ENCODE measurements around the gene NEU4. TPM values are rescaled to one million over a fixed set of nuclear protein-coding genes. Genes with fewer than 3 reads are reported as not detected.

The NEU4 gene
- total RNA-seq, 4 donors from 2014 or later = 3.0 to 119 (median 19.4) TPM

DNA sequence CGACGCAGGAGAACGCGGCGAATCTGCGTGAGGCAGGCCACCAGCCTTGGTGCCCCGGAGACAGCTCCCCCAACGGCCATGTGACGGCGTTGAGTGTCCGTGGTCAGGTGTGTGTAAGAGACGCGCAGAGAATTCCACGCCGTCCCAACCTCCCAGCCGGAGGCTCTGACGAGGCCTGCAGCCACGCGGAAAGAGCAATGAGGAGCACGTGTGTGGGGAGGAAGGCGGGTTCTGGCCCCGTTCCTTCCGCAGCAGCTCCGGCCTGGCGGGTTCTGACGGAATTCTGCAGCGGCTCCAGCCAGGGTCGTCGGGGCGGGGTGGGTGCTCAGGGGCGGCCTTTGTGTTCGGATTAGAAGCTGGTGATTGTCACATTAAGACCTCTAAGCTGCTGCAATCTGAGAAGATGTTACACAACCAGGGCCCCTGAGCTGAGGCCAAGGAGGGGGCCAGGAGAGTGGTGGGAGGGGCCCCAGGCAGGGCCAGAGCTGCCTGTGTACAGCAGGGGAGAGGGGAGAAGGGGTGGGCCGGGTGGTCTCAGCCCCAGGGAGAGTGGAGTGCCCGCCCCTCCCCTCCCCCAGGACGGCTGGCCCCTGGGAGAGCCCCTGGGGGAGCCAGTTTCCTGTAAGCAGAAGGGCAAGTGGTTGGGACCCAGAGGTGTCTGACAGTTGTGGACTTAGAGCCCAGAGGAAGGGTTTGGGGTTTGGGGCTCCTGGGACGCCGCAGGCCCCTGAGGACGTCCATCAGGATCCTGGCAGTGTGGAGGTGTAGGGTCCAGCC is 37.5 kb upstream of the NEU4 start:
- intact Hi-C loops (cut with DNase I; ENCODE audit: low total_unique reads) (no loop called here), in situ Hi-C loops (cut with MboI; ENCODE audit: low sequenced_read_pairs in 4 of 4) (no loop called here)
- no peak for TF ChIP-seq POLR2A (IDR thresholded peaks at IDR 0.05)
- Histone ChIP-seq H3K27me3 (peaks cover 10 to 12% (median 11%) of the 10 kb centered on the region in 3 donors), H3K36me3 (no peaks in the 10 kb centered on the region), H3K4me1 (peaks cover 0 to 10% of the 10 kb centered on the region in 2 donors), H3K27ac (no peak overlapping the region), H3K9me3 (no peaks in the 10 kb centered on the region), H3K4me3 (no peak overlapping the region)
- DNase-seq = peak in 1 of 2 donors; percentile 19
- peak; percentile 35 to 51 for ATAC-seq

DNA sequence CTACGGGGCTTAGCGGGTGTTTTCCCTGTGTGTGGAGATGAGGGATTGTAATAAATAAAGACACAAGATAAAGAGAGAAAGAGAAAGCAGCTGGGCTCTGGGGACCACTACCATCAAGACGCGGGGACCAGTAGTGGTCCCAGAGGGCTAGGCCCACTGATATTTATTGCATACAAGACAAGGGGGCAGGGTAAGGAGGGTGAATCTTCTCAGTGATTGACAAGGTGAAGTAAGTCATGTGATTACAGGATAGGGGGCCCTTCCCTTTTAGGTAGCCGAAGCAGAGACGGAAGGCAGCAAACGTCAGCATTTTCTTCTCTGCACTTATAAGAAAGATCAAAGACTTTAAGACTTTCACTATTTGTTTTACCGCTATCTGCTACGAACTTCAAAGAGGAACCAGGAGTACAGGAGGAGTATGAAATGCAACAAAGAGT is 36.9 kb upstream of the NEU4 start:
- Histone ChIP-seq H3K4me3 (no peak overlapping the region), H3K9me3 (no peaks in the 10 kb centered on the region), H3K36me3 (no peaks in the 10 kb centered on the region), H3K27me3 (peaks cover 10 to 12% (median 11%) of the 10 kb centered on the region in 3 donors), H3K27ac (no peak overlapping the region), H3K4me1 (peaks cover 0 to 10% of the 10 kb centered on the region in 2 donors)
- TF ChIP-seq, protein P1, sequence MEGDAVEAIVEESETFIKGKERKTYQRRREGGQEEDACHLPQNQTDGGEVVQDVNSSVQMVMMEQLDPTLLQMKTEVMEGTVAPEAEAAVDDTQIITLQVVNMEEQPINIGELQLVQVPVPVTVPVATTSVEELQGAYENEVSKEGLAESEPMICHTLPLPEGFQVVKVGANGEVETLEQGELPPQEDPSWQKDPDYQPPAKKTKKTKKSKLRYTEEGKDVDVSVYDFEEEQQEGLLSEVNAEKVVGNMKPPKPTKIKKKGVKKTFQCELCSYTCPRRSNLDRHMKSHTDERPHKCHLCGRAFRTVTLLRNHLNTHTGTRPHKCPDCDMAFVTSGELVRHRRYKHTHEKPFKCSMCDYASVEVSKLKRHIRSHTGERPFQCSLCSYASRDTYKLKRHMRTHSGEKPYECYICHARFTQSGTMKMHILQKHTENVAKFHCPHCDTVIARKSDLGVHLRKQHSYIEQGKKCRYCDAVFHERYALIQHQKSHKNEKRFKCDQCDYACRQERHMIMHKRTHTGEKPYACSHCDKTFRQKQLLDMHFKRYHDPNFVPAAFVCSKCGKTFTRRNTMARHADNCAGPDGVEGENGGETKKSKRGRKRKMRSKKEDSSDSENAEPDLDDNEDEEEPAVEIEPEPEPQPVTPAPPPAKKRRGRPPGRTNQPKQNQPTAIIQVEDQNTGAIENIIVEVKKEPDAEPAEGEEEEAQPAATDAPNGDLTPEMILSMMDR (IDR thresholded peaks at IDR 0.05 in 4 of 5, conservative IDR thresholded peaks at IDR 0.05 in 1 of 5) = no peak
- no peak for TF ChIP-seq POLR2A (IDR thresholded peaks at IDR 0.05)
- intact Hi-C loops (cut with DNase I; ENCODE audit: low total_unique reads) = no loop called here
- in situ Hi-C loops (cut with MboI; ENCODE audit: low sequenced_read_pairs in 4 of 4) = no loop called here
- ATAC-seq (no peak), DNase-seq (no peak)

DNA sequence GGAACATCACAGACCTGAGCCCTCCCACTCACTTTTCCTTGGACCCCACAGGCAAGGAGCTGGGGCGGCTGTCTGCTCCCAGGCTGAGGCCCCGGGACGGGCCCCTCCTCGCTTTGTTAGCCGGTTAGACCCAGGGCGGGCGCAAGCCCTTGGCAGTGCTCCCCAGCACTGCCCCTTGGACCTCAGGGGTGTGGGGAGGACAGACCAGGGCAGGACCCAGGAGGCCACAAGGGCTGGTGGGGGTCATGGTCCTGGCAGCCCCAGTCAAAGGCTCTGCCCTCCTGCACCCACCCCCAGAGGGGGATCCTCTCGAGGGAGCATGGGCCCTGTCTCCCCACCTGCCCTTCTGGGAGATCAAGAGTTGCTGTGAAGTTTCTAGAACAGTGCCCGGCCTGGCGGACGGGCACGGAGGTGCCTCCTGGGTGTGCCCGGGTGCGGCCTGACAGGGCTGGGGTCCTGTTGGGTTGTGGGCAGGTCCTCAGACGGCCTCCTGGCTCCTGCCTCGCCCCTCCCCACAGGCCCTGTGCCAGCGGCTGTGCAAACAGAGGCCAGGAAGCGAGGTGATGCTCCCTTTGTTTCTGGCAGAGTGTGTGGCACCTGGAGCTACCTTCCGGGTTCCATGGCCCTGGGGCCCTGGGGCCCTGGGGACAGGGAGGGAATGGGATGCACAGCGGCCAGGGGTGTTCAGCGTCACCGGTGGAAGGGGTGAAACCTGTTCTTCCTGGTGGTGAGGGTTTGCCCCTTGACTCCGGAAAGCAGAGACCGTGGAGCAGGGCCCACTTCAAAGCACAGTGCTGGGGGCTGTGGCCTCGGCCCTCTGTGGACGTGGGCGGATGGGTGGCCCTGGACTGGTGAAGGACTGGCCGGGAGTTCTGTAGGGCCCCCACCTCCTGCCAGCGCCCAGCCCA is 35.2 kb upstream of the NEU4 start:
- H3K4me3 ChIP-seq = no peak overlapping the region

DNA sequence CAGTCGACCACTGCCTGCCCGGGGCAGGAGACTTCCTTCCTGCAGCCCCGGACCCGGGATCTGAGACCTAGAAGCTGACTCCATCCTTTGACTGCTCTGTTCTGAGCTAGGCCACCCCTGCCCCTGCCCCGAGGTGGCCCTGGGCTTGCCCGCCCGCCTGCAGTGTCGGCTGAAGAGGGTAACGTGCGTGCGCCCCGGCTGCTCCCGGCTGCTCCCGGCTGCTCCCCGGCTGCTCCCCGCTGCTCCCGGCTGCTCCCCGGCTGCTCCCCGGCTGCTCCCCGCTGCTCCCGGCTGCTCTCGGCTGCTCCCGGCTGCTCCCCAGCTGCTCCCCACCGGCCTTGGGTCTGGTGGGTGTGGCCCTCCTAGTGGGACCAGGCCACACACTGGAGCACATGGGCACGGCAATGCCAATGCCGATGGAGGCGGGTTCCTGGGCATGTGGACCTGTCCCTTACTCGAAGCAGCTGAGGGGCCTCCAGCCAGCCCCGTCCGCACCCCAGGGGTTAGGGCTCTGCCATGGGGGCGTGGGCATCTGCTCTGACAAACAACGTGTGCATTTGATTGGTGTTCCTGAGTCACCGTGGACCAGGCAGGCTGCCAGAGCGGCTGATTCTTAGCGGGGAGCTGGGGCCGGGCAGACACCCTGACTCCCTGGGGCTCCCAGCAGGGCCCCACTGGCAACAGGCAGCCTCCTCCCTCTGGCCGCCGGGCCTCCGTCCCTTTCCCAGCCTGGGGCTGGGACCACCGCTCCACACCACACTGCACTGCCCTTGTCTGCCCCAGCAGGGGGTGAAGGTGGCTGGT is 34.4 kb upstream of the NEU4 start:
- TF ChIP-seq, protein P1 (IDR thresholded peaks at IDR 0.05 in 4 of 5, conservative IDR thresholded peaks at IDR 0.05 in 1 of 5) = no peak
- no peak for TF ChIP-seq POLR2A (IDR thresholded peaks at IDR 0.05)
- H3K27ac ChIP-seq = no peak overlapping the region
- H3K27me3 ChIP-seq = peaks cover 10 to 12% (median 11%) of the 10 kb centered on the region in 3 donors
- H3K9me3 ChIP-seq = no peaks in the 10 kb centered on the region
- intact Hi-C loops (cut with DNase I; ENCODE audit: low total_unique reads) (no loop called here), in situ Hi-C loops (cut with MboI; ENCODE audit: low sequenced_read_pairs in 4 of 4) (no loop called here)
- no peak for ATAC-seq
- no peak overlapping the region for H3K4me3 ChIP-seq
- H3K36me3 ChIP-seq = no peaks in the 10 kb centered on the region
- peaks cover 0 to 10% of the 10 kb centered on the region in 2 donors for H3K4me1 ChIP-seq
- no peak for DNase-seq

More for the DNA sequence above, 35.2 kb upstream of the NEU4 start:
- Histone ChIP-seq H3K4me1 (peaks cover 0 to 10% of the 10 kb centered on the region in 2 donors), H3K27ac (no peak overlapping the region), H3K36me3 (no peaks in the 10 kb centered on the region), H3K27me3 (peaks cover 10 to 12% (median 11%) of the 10 kb centered on the region in 3 donors), H3K9me3 (no peaks in the 10 kb centered on the region)
- ATAC-seq = no peak
- DNase-seq = peak in 1 of 2 donors; percentile 6
- in situ Hi-C loops (cut with MboI; ENCODE audit: low sequenced_read_pairs in 4 of 4) (no loop called here), intact Hi-C loops (cut with DNase I; ENCODE audit: low total_unique reads) (no loop called here)
- TF ChIP-seq, protein P1 (IDR thresholded peaks at IDR 0.05 in 4 of 5, conservative IDR thresholded peaks at IDR 0.05 in 1 of 5) = no peak
- TF ChIP-seq POLR2A (IDR thresholded peaks at IDR 0.05) = no peak

Data from gastrocnemius medialis (tissue), 4 donors.